ENCODE measurements around the gene MTA3.

DNA sequence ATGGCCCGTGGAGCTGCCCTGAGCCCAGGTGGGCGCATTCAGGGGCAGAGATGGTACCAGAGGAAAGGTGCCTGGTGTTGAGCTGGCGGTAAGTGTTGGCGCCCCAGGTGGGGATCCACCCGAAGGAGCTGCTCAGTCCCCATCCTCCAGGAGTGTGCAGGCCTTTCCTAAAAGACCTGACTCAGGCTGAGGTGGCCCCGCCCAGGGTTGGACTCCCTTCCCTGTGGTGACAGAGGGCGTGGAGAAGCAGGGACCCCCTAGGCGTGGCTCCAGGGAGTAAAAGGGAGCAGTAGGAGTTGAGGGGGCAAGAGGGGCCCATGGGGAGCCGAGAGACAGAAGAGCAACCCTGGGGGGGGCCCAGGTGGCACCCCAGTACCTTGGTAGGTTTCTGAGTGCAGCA, 193.1 kb downstream of the MTA3 start:
- TF ChIP-seq YY1 (IDR thresholded peaks at IDR 0.05; ENCODE audit: low read depth): no peak
- TF ChIP-seq, protein P1, sequence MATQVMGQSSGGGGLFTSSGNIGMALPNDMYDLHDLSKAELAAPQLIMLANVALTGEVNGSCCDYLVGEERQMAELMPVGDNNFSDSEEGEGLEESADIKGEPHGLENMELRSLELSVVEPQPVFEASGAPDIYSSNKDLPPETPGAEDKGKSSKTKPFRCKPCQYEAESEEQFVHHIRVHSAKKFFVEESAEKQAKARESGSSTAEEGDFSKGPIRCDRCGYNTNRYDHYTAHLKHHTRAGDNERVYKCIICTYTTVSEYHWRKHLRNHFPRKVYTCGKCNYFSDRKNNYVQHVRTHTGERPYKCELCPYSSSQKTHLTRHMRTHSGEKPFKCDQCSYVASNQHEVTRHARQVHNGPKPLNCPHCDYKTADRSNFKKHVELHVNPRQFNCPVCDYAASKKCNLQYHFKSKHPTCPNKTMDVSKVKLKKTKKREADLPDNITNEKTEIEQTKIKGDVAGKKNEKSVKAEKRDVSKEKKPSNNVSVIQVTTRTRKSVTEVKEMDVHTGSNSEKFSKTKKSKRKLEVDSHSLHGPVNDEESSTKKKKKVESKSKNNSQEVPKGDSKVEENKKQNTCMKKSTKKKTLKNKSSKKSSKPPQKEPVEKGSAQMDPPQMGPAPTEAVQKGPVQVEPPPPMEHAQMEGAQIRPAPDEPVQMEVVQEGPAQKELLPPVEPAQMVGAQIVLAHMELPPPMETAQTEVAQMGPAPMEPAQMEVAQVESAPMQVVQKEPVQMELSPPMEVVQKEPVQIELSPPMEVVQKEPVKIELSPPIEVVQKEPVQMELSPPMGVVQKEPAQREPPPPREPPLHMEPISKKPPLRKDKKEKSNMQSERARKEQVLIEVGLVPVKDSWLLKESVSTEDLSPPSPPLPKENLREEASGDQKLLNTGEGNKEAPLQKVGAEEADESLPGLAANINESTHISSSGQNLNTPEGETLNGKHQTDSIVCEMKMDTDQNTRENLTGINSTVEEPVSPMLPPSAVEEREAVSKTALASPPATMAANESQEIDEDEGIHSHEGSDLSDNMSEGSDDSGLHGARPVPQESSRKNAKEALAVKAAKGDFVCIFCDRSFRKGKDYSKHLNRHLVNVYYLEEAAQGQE (IDR thresholded peaks at IDR 0.05; ENCODE audit: low read depth): no peak
- no peak for TF ChIP-seq EP300 (IDR thresholded peaks at IDR 0.05; ENCODE audit: borderline replicate concordance)
- TF ChIP-seq CEBPB (IDR thresholded peaks at IDR 0.05): no peak
- no peak for TF ChIP-seq USF1 (IDR thresholded peaks at IDR 0.05)
- TF ChIP-seq CREB1 (IDR thresholded peaks at IDR 0.05; ENCODE audit: low read depth): no peak
- TF ChIP-seq TAF1 (IDR thresholded peaks at IDR 0.05; ENCODE audit: low read depth): no peak
- TF ChIP-seq, protein P2, sequence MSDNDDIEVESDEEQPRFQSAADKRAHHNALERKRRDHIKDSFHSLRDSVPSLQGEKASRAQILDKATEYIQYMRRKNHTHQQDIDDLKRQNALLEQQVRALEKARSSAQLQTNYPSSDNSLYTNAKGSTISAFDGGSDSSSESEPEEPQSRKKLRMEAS (IDR thresholded peaks at IDR 0.05): no peak
